Jurkat, Clone E6-1 (cell line): ENCODE data around the gene CIC.

Experiments
- DNase-seq: peaks from one replicate; pipeline ENCODE4 v3.0.0-alpha.2; 2011; ENCODE audit warnings: low read depth, low spot score
- H3K4me3 ChIP-seq: 2 replicates; pipeline ENCODE4 v1.5.1; 2011; ENCODE audit warnings: mild to moderate bottlenecking, low read length, control low read depth, moderate library complexity

Gene CIC

DNA sequence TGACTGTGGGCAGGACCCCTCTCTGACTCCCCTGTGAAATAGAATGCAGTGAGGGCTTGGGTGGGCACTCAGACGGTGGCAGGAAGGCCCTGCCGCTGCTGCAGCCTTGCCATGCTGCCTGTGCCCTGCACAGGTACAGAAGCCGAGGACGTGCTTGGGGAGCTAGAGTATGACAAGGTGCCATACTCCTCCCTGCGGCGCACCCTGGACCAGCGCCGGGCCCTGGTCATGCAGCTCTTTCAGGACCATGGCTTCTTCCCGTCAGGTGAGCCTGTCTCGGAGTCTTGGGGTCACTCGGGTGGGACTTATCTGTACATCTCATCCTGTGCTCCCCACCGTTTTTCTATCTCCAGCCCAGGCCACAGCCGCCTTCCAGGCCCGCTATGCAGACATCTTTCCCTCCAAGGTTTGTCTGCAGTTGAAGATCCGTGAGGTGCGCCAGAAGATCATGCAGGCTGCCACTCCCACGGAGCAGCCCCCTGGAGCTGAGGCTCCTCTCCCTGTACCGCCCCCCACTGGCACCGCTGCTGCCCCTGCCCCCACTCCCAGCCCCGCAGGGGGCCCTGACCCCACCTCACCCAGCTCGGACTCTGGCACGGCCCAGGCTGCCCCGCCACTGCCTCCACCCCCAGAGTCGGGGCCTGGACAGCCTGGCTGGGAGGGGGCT is 25.6 kb downstream of the CIC start:
- no peak for DNase-seq

GRCh38 chr19:42295342-42295741 is 26.3 kb downstream of the CIC start:
- no peak overlapping the region for H3K4me3 ChIP-seq
- no peak for DNase-seq

More for the DNA sequence above, 25.6 kb downstream of the CIC start:
- no peak overlapping the region for H3K4me3 ChIP-seq

DNA sequence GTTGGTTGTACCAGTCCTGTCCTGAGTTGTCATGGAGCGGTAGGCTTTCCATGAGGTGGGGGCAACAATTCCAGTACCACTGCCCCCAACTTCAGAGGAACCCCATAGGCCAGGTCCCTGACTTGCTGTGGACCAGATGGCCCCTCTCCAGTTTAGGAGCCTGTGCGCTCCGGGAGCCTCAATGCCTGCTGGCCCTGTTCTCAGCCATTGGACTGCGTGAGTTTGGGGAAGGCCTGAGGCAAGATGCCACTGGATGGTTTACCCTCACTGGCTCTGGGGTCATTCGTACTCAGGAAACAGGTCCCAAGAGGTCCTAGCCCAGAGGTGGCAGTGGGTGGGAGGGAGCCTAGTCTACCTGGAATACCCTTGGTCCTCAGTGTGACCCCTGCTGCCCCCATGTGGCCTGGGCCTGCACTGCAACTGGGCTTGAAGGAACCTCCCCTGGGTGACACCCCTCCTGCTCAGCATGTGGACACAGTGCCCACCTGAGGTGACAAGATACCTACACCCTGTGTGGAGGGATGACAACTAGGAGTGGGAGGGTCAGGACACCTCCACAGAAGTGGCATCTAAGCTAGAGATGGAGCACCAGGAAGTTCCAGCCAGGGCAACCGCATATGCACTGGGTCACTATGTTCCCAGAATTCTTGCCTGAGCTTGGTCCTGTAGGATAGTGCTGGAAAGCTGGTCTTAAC is 26.9 kb downstream of the CIC start:
- no peak for DNase-seq
- no peak overlapping the region for H3K4me3 ChIP-seq

DNA sequence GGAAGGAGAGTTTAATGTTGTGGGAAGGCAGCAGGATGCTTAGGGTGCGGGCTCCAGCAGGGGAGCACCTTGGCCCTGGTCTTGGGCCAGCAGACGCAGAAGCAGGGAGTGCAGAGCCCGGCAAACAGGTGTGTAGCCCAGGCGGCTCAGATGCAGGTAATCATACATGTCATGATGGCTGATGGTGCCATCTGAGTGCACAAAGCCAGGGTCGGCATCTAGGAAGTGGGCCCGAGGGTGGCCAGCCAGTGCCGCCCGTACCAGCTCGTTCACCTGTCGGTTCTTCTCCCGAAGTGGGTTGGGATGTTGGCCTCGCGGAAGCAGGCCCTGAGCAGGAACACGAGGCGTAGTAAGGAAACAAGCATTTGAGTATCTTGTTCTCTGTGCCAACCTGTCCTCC is 28.0 kb downstream of the CIC start:
- H3K4me3 ChIP-seq, result no peak overlapping the region
- no peak for DNase-seq

- H3K4me3 ChIP-seq, result peak within 1 kb of the TSS; percentile 88
- no peak for DNase-seq
Observed at GRCh38 chr19:42301646-42302203, 32.7 kb downstream of the CIC start, which contains the start of gene PRR19. Gene PRR19, plus strand, starts transcription at chr19:42302132. Its CDS starts 7,453 bp downstream, at chr19:42309585.

GRCh38 chr19:42303101-42303464 is 34.0 kb downstream of the CIC start:
- DNase-seq, result no peak
- H3K4me3 ChIP-seq, result peak overlapping the region; percentile 88

- DNase-seq, result no peak
- no peak overlapping the region for H3K4me3 ChIP-seq
Observed at GRCh38 chr19:42303876-42304275, 34.8 kb downstream of the CIC start.

DNA sequence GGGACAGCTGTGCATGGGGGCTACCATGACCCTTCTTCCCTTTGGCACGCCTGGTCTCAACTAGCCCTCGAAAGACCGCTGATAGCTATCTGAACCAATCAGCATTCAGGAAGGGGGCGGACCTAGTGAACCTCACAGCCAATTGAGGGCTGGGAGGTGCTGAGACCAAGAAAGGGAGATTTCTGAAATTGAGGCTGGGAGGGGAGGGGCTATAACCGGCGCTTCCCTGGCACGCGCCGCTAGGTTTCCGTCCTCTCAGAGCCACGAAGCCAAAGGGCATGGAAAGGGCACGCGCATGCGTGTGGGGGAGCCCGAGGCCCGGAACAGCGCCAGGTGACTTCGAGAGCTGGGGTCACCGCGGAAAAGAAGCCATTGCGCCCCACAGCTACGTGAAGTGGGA is 37.6 kb downstream of the CIC start:
- no peak for DNase-seq

DNA sequence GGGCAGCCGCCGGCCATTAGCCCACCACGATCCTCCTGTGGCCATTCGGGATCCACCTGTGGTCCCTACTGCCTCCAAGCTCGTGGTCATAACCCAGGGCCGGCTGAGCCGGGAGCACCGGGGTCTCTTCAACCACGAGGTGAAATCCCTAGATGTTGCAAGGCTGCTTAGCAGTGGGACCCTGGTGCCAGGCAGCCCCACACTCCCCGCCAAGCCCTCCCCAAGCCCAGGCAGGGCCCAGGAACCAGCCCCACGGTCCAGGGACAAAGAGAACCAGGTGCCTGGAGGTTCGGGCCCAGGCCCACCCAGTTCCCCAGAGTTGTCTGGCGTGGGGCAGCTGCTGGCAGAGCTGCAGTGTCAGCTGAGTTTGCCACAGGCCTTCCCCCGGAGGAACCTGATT is 40.6 kb downstream of the CIC start:
- DNase-seq, result no peak
- H3K4me3 ChIP-seq, result no peak overlapping the region

More for the DNA sequence above, 37.6 kb downstream of the CIC start:
- no peak overlapping the region for H3K4me3 ChIP-seq

GRCh38 chr19:42311657-42312056 is 42.6 kb downstream of the CIC start:
- no peak for DNase-seq

DNA sequence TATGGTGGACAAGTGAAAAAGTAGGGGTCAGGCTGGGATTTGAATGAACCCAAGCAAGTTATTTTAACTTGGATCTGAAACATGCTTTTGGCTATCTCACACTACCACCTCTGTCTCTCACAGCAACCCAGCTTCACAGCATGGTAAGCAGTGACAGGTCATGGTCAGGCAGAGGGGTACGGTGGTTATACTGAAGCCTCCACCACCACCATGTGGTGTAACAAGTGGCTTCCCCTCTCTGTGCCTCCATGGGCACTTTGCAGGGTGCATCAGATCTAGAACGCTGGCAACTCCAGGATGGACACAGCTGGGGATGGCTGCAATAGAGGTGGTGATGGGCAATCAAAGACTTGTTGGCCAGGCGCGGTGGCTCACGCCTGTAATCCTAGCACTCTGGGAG is 43.3 kb downstream of the CIC start:
- H3K4me3 ChIP-seq, result no peak overlapping the region
- DNase-seq, result no peak

More at GRCh38 chr19:42311657-42312056, 42.6 kb downstream of the CIC start:
- H3K4me3 ChIP-seq, result no peak overlapping the region

DNA sequence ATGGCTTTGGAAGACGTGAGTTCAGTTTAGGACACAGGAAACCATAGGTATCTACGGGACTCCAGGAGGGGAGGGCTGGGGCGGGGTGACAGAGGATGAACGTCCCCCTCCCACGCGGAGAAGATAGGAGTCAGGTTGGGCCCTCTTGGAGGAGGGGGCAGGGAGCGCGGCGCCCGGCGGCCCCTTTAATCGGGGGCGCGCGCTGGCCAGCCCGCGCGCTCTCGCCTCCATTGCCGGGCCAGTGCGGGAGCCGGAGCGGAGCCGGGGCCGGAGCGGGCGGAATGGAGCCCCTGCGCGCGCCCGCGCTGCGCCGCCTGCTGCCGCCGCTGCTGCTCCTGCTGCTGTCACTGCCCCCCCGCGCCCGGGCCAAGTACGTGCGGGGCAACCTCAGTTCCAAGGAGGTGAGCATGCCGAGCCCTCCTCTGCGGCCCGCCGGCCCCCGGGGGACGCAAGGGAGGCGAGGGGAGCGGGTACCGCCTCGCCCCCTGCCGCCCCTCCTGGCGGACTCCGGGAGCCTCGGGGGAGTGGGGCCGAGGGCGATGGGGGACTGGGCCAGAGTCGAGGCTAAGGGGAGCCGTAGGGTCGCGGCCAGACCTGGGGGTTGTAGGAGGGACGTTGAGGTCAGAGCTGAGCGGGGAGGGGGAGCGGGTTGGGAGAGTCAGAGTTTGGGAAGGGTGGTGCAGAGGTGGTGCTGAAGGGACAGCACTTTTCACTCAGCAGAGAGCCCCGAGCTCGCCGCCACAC is 44.2 kb downstream of the CIC start, which contains the start of gene TMEM145:
Gene TMEM145, plus strand, starts transcription at position 214 of the 744 bp plus-strand sequence. Its CDS starts 68 bp downstream, at position 282.
- H3K4me3 ChIP-seq, result peak within 1 kb of the TSS; percentile 51
- no peak for DNase-seq

DNA sequence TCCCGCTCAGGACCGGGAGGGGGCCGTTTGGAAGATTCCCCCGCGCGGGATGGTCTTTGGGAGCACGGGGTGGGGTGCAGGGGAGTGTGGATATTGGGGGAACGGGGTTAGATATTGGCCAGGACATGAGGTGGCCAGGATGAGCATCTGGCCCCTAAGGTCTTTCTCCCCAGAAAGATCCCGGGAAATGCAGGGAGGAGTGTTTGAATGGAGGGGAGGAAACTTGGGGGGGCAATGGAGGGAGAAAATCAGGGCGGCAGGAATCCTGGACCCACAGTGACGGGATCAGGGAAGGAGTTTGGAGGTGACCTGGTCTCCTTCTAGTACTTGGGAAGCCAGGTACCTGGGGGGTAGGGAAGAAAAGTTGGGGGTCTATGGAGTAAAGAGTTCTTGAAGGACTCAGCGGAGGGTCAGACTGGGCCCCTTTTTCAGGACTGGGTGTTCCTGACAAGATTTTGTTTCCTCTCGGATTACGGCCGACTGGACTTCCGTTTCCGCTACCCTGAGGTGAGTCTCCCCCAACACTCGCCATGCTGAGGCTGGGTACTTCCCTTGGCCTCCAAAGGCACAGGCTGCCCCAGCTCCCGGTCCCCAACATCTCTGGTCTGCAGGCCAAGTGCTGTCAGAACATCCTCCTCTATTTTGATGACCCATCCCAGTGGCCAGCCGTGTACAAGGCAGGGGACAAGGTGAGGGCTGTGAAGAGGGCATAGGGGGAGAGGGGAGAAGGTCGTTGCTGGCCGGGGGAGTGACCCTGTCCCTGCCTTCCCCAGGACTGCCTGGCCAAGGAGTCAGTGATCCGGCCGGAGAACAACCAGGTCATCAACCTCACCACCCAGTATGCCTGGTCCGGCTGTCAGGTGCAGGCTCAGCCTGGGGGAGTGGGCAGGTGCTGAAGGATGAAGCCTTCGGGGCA is 45.0 kb downstream of the CIC start:
- peak overlapping the region; percentile 51; the same call in 1 of the 2 replicates for H3K4me3 ChIP-seq
- no peak for DNase-seq

- no peak overlapping the region for H3K4me3 ChIP-seq
- DNase-seq, result no peak
Observed at GRCh38 chr19:42315024-42315423, 46.0 kb downstream of the CIC start.

- no peak for DNase-seq
- no peak overlapping the region for H3K4me3 ChIP-seq
Observed at GRCh38 chr19:42316223-42317211, 47.5 kb downstream of the CIC start.

DNA sequence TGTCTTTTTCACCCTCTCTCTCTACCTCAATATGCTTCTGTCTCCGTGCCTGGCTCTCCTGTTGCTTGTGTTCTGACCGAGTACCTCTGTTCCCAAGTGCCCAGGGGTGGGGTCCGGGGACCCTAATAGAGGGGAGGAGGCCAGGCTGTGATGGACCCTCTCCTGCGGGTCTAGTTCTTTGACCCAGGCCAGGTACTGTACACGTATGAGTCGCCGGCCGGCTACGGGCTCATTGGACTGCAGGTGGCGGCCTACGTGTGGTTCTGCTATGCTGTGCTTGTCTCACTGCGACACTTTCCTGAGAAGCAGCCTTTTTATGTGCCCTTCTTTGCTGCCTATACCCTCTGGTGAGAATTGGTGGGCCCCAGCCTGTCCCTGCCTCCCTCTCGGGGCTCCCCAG is 48.5 kb downstream of the CIC start:
- no peak overlapping the region for H3K4me3 ChIP-seq

GRCh38 chr19:42322305-42322704 is 53.3 kb downstream of the CIC start:
- no peak overlapping the region for H3K4me3 ChIP-seq
- no peak for DNase-seq

More for the DNA sequence above, 48.5 kb downstream of the CIC start:
- DNase-seq, result no peak

GRCh38 chr19:42323473-42323851 is 54.4 kb downstream of the CIC start:
- H3K4me3 ChIP-seq, result no peak overlapping the region
- no peak for DNase-seq
